Liver (tissue), 3 donors: ENCODE measurements around the gene GNB1L.

Experiments
- CTCF ChIP-seq: fragments of 150-350 bp; IDR thresholded peaks from 2 replicates; pipeline ENCODE4 v1.5.1; 2017; ENCODE audit warnings: improper control_type of control experiment, low read depth, low read length; ENCODE audit not compliant: missing input control
- GABPA ChIP-seq, 2 donors: IDR thresholded peaks in 1 of 2; conservative IDR thresholded peaks in 1 of 2; 2 replicates each; pipeline ENCODE4 v1.6.1; 2016; ENCODE audit warnings: antibody characterized with exemption in 2 of 2, mild to moderate bottlenecking in 1 of 2, moderate library complexity in 1 of 2
- NR2F2 ChIP-seq: IDR thresholded peaks from 2 replicates; pipeline ENCODE4 v1.6.1; 2016; ENCODE audit warnings: antibody characterized with exemption
- RAD21 ChIP-seq, 2 donors: IDR thresholded peaks; 2 replicates each; pipeline ENCODE4 v1.6.1; 2016; ENCODE audit warnings: antibody characterized with exemption in 2 of 2, mild to moderate bottlenecking in 2 of 2
- SP1 ChIP-seq: IDR thresholded peaks from 2 replicates; pipeline ENCODE4 v1.6.1; 2018; ENCODE audit warnings: antibody characterized with exemption, mild to moderate bottlenecking
- TAF1 ChIP-seq: conservative IDR thresholded peaks from 2 replicates; pipeline ENCODE4 v1.6.1; 2016; ENCODE audit warnings: antibody characterized with exemption, mild to moderate bottlenecking
- YY1 ChIP-seq: IDR thresholded peaks from 2 replicates; pipeline ENCODE4 v1.6.1; 2016; ENCODE audit warnings: antibody characterized with exemption, mild to moderate bottlenecking
- TF ChIP-seq, protein P1 (sequence below): IDR thresholded peaks from 2 replicates; pipeline ENCODE4 v1.6.1; 2016; ENCODE audit warnings: antibody characterized with exemption, mild to moderate bottlenecking
- TF ChIP-seq, protein P2 (sequence below): IDR thresholded peaks from 2 replicates; pipeline ENCODE4 v1.6.1; 2016; ENCODE audit warnings: antibody characterized with exemption
- TF ChIP-seq, protein P3 (sequence below): IDR thresholded peaks from 2 replicates; pipeline ENCODE4 v1.6.1; 2016; ENCODE audit warnings: antibody characterized with exemption
- donor health status: healthy.
- donor health status: healthy.

DNA sequence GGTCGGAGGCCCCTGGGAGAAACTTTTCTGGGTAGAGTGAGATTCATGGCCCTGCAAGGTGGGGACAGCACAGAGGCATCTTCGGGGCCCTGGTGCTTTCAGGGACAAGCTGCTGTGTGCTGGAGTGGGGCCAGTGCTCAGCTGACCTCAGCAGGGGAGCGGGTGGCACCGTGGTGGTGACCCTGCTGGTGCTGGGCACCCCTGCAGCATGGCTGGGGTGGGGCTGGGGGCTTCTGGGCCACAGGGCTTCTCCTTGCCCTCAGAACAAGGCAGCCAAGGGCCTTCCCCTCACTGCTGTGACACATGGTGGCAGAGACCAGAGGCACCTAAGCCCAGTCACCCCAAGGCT lies 24.9 kb upstream of the GNB1L start:
- TF ChIP-seq, protein P1, sequence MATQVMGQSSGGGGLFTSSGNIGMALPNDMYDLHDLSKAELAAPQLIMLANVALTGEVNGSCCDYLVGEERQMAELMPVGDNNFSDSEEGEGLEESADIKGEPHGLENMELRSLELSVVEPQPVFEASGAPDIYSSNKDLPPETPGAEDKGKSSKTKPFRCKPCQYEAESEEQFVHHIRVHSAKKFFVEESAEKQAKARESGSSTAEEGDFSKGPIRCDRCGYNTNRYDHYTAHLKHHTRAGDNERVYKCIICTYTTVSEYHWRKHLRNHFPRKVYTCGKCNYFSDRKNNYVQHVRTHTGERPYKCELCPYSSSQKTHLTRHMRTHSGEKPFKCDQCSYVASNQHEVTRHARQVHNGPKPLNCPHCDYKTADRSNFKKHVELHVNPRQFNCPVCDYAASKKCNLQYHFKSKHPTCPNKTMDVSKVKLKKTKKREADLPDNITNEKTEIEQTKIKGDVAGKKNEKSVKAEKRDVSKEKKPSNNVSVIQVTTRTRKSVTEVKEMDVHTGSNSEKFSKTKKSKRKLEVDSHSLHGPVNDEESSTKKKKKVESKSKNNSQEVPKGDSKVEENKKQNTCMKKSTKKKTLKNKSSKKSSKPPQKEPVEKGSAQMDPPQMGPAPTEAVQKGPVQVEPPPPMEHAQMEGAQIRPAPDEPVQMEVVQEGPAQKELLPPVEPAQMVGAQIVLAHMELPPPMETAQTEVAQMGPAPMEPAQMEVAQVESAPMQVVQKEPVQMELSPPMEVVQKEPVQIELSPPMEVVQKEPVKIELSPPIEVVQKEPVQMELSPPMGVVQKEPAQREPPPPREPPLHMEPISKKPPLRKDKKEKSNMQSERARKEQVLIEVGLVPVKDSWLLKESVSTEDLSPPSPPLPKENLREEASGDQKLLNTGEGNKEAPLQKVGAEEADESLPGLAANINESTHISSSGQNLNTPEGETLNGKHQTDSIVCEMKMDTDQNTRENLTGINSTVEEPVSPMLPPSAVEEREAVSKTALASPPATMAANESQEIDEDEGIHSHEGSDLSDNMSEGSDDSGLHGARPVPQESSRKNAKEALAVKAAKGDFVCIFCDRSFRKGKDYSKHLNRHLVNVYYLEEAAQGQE = no peak
- TF ChIP-seq SP1 = no peak
- no peak for TF ChIP-seq TAF1
- TF ChIP-seq CTCF = no peak
- TF ChIP-seq, protein P2, sequence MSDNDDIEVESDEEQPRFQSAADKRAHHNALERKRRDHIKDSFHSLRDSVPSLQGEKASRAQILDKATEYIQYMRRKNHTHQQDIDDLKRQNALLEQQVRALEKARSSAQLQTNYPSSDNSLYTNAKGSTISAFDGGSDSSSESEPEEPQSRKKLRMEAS = no peak
- TF ChIP-seq RAD21 (IDR thresholded peaks at IDR 0.05) = no peak
- no peak for TF ChIP-seq NR2F2
- TF ChIP-seq GABPA (IDR thresholded peaks at IDR 0.05 in 1 of 2, conservative IDR thresholded peaks at IDR 0.05 in 1 of 2) = no peak
- TF ChIP-seq, protein P3, sequence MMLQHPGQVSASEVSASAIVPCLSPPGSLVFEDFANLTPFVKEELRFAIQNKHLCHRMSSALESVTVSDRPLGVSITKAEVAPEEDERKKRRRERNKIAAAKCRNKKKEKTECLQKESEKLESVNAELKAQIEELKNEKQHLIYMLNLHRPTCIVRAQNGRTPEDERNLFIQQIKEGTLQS = no peak
- TF ChIP-seq YY1 = no peak
